Stomach (tissue), 4 donors: ENCODE results near the gene FASTK.

Experiments used
- POLR2A ChIP-seq, 4 donors: fragments of 450-650 bp; IDR thresholded peaks; one replicate each; pipeline ENCODE4 v1.6.1; 2016; ENCODE audit warnings: antibody characterized with exemption in 4 of 4, control low read depth in 2 of 4, mild to moderate bottlenecking in 1 of 4, moderate library complexity in 1 of 4
- TF ChIP-seq, protein P1 (sequence below), 7 experiments: fragments of 450-650 bp in 4 of 7; fragments of 200-600 bp in 3 of 7; sonication (generic) in 3 of 7; IDR thresholded peaks; one replicate each; pipeline ENCODE4 v1.5.1; 2016 to 2019; ENCODE audit warnings: antibody characterized with exemption in 7 of 7, control low read depth in 2 of 7, mild to moderate bottlenecking in 1 of 7

DNA sequence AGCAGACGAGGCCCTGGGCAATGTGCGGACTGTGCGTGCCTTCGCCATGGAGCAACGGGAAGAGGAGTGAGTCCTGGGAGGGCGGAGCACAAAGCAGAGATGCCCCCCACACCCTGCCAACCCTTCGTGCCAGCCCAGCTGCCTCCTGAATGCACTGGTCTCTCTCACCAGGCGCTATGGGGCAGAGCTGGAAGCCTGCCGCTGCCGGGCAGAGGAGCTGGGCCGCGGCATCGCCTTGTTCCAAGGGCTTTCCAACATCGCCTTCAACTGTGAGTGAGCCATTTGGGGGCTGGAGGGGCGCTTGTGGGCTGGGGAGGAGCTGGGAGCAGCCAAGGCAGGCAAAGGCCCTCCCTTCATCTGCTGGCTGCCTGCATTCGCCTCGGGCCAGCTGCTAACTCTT, 44.7 kb downstream of the FASTK start:
- TF ChIP-seq, protein P1, sequence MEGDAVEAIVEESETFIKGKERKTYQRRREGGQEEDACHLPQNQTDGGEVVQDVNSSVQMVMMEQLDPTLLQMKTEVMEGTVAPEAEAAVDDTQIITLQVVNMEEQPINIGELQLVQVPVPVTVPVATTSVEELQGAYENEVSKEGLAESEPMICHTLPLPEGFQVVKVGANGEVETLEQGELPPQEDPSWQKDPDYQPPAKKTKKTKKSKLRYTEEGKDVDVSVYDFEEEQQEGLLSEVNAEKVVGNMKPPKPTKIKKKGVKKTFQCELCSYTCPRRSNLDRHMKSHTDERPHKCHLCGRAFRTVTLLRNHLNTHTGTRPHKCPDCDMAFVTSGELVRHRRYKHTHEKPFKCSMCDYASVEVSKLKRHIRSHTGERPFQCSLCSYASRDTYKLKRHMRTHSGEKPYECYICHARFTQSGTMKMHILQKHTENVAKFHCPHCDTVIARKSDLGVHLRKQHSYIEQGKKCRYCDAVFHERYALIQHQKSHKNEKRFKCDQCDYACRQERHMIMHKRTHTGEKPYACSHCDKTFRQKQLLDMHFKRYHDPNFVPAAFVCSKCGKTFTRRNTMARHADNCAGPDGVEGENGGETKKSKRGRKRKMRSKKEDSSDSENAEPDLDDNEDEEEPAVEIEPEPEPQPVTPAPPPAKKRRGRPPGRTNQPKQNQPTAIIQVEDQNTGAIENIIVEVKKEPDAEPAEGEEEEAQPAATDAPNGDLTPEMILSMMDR (IDR thresholded peaks at IDR 0.05), result no peak
- TF ChIP-seq POLR2A (IDR thresholded peaks at IDR 0.05), result no peak
